Activated naive CD4-positive, alpha-beta T cell treated with Interleukin-2 at 50 U/mL for 16 hours (primary cell): ENCODE data around the gene RAB28.

Experiments
- DNase-seq: peaks from one replicate; pipeline ENCODE4 v3.0.0-alpha.2; 2020

The RAB28 gene

DNA sequence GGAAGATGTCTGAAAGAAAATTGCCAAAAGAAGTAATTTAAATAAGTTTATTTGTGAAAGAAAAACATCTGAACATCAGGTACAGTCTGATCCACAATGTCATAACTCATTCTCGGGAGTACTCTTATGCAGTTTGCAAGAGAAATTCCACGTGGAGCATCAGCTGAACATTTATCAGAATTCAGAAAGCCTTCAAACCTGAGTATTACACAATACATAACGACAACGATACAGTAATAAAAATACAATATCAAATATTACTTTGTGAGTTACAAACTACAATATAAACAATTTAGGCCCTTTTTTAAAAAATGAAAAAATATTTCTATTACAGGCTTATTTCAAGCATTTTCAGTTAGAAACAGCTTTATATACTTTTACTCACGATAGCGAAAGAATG is 116.4 kb downstream of the RAB28 start:
- DNase-seq: no peak

- no peak for DNase-seq
Observed at GRCh38 chr4:13367244-13367643, 116.9 kb downstream of the RAB28 start.

DNA sequence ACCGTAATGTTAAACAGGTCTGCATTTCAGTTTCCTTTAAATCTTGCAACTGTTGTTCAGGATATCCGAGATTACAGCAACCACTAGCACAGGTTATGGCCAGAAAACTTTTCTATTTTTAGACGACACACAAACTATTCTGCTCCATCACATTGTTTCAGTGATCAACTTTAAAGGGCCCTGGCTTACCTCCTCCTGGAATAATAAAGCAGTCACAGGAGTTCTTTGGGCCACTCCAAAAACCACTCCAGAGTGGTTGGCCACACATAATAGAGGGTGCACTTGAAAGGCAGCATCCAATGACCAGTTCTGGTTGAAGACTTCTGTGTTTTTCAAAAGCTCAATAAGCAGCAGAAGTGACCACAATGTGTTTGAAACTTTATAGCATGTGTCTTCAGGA is 118.9 kb downstream of the RAB28 start:
- no peak for DNase-seq

DNA sequence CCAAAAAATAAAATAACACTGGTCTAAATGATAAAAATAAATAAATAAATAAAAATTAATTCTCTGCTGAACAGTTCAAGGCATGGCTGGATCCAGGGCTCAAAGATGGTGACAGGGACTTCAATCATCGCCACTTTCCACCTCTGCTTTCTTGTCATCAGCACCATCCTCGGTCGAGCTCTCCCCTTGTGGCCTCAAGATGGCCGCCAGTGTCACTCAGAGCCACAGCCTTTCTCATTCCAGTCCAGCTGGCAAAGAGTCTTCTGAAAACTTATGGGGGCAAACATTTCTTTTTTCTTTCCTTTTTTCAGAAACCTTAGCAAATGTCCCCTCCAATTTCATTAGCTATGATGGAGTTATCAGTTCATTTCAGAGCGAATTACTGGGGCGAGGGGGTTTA is 119.5 kb downstream of the RAB28 start:
- DNase-seq: no peak

GRCh38 chr4:13364172-13364571 is 120.0 kb downstream of the RAB28 start:
- no peak for DNase-seq

DNA sequence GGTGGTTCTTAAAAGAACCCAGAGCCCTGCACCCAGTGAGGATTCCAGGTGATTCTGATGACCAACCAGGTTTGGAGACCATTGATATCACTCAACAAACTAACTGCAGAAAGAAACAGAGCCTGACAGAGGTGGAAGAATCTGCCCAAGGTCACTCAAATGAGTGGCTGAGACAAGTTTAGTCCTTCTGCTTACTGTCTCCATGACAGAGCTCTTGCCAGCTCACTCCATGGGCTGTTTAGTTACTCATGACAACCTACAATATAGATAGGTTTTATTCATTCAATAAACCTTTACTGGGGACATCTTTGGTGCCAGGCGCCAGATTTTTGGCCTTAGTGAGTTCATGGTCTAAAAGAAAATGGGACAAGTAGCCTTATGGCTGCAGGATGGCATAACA is 124.3 kb downstream of the RAB28 start:
- no peak for DNase-seq

DNA sequence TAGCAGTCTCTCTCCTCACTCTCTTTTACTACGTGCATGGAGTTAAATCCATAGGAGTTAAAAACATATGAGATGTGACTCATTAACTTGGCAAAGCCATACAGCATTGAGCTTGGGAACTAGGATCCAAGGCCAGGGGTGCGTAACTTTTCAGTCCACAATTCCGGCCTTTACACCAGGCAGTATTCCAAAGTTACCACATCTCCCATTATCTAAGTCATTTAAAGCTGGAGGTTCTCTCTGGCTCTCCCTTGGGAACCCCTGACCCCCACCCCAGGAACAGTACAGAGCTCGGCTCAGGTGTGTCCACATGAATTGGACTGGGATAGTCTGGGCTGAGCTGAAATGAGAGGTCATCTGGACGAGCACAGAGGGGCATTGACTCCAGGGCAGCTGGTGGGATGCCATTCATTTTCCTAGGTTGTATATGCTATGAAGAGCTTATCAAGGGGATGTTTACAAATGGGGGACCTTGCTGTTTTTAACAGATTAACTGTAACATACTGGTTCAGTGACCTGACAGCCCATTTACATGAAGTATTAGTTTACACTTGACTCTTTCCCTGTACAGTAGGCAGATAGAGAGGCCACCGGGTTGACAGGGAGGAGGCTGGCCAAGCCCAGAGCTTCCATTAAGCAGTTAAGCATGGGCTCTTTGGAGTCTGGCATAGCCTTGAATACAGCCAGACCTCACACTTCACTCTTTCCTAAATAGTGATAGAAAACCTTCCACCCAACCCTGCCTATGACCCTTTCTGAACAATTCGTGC is 128.8 kb downstream of the RAB28 start:
- DNase-seq: no peak

DNA sequence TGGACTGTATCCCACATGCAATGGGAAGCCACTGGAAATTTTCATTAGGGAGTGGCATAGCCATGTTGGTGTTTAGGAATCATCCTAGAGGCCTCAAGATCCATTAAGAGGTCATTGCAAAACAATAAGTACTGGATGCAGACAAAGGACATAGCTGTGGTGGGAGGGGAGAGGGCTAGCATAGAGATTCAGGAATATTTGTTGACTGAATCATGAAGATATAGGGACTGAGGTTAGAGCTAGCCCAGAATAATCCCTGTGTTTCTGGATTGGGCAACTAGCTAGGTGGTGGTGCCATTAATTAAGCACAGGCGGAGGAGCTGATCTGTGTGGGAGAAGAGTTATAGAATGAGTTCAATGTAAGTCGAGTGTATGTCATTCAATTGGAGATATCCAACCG is 135.0 kb downstream of the RAB28 start:
- DNase-seq: no peak

DNA sequence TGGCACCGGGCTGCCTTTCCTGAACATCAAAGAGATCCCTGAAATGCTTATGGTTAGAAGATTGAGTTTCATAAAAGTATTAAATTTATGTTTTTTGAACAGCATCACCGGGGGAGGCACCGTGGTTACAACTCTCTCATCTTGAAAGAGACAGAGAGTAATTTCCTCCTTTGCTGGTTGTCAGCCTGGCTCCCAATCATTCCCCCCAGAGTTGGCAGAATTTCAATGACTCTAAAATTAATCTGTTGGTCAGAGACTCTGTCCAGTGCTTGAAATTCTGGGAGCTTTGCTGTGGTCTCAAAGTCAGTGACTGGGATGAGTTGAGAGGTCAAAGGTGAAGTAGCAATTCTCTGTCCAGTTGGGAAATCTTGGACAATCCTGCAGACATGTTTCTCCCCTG is 135.9 kb downstream of the RAB28 start:
- DNase-seq: no peak

- no peak for DNase-seq
Observed at GRCh38 chr4:13347517-13348125, 136.5 kb downstream of the RAB28 start.

- no peak for DNase-seq
Observed at GRCh38 chr4:13344216-13344615, 139.9 kb downstream of the RAB28 start.

DNA sequence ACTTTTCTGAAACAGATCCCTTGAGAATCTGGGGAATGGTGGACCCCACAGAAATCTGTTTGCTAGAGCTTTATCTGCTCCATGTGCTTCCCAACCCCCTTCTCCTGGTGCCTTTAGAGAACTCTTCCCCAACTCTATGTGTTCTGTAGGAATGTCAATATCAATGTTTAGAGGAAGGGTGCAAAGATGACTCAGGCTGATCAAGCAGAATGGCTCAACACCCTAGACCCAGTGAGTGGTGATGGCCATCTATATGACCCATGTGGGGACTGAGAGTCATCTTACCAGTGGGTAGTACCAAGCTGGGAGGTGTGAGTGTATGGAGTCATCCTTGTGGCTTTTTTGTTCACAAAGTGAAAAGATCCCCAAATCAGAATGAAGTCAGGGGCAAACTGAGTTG is 143.5 kb downstream of the RAB28 start:
- DNase-seq: no peak

DNA sequence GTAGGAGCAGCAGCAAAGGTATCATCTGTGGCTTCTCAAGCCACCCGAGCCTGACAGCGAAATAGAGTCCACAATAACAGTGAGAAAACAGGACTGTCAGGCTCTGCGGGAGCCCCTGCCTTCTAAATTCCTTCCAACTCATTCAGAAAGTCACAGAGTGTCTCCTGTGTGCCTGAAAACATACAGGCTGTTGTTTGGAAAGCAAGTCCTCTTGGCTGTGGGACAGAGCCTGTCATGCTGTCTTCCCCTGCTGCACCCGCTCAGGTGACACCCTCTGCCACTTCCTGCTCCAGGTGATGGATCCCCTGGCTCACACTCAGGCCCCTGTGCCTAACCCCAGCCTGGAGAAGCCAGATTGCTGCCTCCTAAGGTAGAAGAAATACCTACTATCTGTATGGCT is 152.3 kb downstream of the RAB28 start:
- DNase-seq: no peak

- DNase-seq: no peak
Observed at GRCh38 chr4:13329963-13330362, 154.2 kb downstream of the RAB28 start.

DNA sequence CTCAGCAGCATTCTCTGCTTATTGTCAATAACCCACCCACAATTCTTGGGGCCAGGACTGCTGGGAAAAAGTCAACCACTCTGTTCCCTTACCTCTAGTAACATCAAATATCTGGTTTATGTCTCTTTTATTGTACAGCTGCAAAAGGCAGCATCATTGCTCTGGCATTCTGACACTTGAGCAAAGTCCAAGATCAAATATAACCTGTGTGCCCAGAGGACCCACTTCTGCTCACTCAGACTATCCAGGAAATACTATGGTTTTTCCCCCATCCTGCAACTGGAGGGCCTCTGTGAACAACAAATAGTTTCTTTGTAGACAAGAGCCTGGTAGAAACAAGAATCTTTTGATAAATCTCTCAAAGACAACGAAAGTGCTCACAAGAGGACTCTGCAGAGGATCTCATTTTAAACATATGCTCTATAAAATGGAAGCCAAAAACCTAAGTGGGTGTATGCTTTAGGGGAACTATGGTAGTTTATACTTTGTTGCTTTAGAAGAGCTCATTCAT is 154.7 kb downstream of the RAB28 start:
- no peak for DNase-seq

DNA sequence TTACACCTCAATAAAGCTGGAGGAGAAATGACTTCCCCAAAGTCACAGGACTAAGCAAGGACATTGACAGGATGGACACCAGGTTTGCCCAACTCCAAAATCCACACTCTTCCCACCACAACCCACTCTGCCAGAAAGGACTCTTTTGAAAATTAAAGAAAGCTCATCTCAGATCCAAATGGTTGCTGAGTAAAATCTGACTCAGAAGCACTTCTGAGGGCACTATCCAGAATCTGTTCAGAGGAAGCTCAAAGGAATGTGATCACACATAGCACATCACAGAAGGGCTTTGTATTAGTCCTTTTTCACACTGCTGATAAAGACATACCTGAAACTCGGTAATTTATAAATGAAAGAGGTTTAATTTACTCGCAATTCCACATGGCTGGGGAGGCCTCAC is 155.5 kb downstream of the RAB28 start:
- no peak for DNase-seq

- no peak for DNase-seq
Observed at GRCh38 chr4:13327991-13328390, 156.1 kb downstream of the RAB28 start.

DNA sequence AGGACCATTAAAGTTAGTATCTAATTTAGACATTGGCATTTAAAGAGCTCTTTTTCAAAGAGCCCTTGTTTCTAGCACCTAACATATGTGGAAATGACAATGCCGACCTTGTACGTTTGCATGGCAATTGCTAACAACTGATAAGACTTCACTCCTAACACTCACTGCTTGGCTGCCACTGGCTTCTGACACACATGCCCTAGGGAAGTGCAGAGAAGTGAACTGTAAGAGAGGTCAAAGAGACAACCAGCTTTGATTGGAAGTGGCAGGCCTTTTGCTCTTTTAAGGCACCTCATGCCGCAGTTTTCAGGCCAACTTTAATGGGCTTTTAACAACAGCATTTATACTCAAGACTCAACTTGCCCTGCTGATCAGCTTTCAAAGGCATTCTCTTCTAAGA is 158.4 kb downstream of the RAB28 start:
- DNase-seq: no peak

DNA sequence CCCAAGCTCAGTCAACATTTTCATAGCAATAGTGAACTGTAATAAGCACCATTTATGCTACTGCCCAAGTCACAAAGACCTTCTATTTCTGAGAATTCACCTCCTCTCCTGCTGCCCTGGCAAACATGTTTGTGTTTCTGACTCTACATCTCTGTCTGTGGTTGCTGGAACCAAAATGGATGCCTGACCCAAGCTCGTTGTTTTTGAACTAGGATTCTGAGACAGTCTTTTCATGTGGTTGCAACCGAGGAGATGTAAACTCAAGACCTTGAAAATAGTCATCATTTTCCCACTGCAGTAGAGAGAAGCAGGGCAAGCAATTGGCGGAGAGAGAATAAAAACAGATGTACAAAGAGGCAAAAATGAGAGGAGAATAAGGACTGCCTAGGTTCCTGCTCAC is 160.2 kb downstream of the RAB28 start:
- no peak for DNase-seq

DNA sequence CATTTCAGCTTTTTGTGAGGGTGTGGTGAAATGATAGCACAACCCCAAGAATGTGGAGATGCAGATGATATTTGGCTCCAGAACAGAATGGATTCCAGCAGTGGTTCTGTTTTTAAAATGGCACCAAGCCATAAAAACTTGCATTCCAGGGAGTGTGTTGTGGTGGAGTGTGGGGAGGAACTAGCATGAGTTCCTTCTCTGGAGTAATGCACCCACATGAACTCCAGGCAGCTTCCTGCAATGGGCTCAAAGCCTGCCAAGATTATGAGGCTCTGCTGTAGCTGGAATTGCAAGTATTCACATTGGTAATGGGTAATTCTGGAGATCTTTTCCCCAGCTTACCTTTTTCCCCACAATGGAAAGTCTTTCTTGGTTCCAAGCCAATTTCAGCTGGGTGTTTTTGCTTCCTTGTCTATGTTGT is 161.4 kb downstream of the RAB28 start:
- DNase-seq: no peak
